COLO668 (cell line): ENCODE measurements around the gene INSRR.

ENCODE experiments used
- DNase-seq: peaks from one replicate; lab custom pipeline; 2025; ENCODE audit not compliant: unreplicated experiment; lab: John Stamatoyannopoulos, UW

Gene INSRR

GRCh38 chr1:156834322-156834721 lies 24.6 kb downstream of the INSRR start:
- no peak for DNase-seq

GRCh38 chr1:156833603-156834002 lies 25.3 kb downstream of the INSRR start:
- no peak for DNase-seq

GRCh38 chr1:156832434-156832833 lies 26.5 kb downstream of the INSRR start:
- DNase-seq = no peak

- DNase-seq = no peak
Measured at GRCh38 chr1:156828400-156829124, 30.4 kb downstream of the INSRR start.

GRCh38 chr1:156826630-156827029 lies 32.3 kb downstream of the INSRR start:
- DNase-seq = no peak

GRCh38 chr1:156823210-156823790 lies 35.6 kb downstream of the INSRR start:
- DNase-seq = no peak

- DNase-seq = no peak
Measured at GRCh38 chr1:156822680-156823079, 36.2 kb downstream of the INSRR start.

GRCh38 chr1:156821801-156822200 lies 37.1 kb downstream of the INSRR start:
- no peak for DNase-seq

- no peak for DNase-seq
Measured at GRCh38 chr1:156816561-156817328, 42.2 kb downstream of the INSRR start, which contains the start of gene SH2D2A. SH2D2A (minus strand) TSS chr1:156816848; CDS start chr1:156816708, 140 bp downstream.

- no peak for DNase-seq
Measured at GRCh38 chr1:156815961-156816422, 42.9 kb downstream of the INSRR start.

- no peak for DNase-seq
Measured at GRCh38 chr1:156815307-156815826, 43.5 kb downstream of the INSRR start.

GRCh38 chr1:156814571-156815260 lies 44.2 kb downstream of the INSRR start:
- DNase-seq = no peak

- peak; percentile 85 for DNase-seq
Measured at GRCh38 chr1:156813750-156814570, 45.0 kb downstream of the INSRR start.

GRCh38 chr1:156813298-156813697 lies 45.6 kb downstream of the INSRR start:
- DNase-seq = no peak

- DNase-seq = no peak
Measured at GRCh38 chr1:156812293-156812990, 46.5 kb downstream of the INSRR start.

- no peak for DNase-seq
Measured at GRCh38 chr1:156811168-156811567, 47.7 kb downstream of the INSRR start.

GRCh38 chr1:156809711-156810366 lies 49.1 kb downstream of the INSRR start:
- no peak for DNase-seq

- DNase-seq = no peak
Measured at GRCh38 chr1:156809281-156809680, 49.6 kb downstream of the INSRR start.
